Ovary (tissue), 3 donors: ENCODE results near the gene DERL2.

Experiments used
- POLR2A ChIP-seq: fragments of 450-650 bp; IDR thresholded peaks from one replicate; pipeline ENCODE4 v1.6.1; 2017; ENCODE audit warnings: antibody characterized with exemption, mild to moderate bottlenecking, moderate library complexity
- TF ChIP-seq, protein P1 (sequence below), 3 donors: fragments of 450-650 bp in 2 of 3; fragments of 200-600 bp in 1 of 3; IDR thresholded peaks; one replicate each; pipeline versions ENCODE4 v1.5.1 to v1.8.0; 2016 to 2022; ENCODE audit warnings: antibody characterized with exemption in 3 of 3, mild to moderate bottlenecking in 1 of 3
- donor health status: DM: no; HTN: no; CAD: no.

DNA sequence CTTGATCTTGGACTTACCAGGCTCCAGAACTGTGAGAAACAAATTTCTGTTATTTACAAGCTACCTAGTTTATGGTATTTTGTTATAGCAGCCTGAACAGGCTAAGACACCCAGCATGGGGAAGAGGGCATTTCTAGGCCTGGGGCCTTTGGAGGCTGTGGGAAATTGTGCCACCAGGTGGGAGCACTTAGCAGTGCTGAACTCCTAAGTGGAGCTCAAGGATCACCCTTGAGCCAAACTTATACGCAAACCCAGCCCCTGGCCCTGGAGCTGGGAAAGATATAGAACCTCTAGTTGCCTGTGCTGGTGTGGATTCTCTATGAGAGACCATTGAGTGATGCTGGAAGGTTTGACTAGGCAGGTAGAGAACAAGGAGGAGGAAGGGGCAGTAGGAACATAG, 36.5 kb upstream of the DERL2 start:
- TF ChIP-seq POLR2A: no peak
- TF ChIP-seq, protein P1, sequence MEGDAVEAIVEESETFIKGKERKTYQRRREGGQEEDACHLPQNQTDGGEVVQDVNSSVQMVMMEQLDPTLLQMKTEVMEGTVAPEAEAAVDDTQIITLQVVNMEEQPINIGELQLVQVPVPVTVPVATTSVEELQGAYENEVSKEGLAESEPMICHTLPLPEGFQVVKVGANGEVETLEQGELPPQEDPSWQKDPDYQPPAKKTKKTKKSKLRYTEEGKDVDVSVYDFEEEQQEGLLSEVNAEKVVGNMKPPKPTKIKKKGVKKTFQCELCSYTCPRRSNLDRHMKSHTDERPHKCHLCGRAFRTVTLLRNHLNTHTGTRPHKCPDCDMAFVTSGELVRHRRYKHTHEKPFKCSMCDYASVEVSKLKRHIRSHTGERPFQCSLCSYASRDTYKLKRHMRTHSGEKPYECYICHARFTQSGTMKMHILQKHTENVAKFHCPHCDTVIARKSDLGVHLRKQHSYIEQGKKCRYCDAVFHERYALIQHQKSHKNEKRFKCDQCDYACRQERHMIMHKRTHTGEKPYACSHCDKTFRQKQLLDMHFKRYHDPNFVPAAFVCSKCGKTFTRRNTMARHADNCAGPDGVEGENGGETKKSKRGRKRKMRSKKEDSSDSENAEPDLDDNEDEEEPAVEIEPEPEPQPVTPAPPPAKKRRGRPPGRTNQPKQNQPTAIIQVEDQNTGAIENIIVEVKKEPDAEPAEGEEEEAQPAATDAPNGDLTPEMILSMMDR (IDR thresholded peaks at IDR 0.05): no peak
